Measurements from ENCODE around the gene DCC. TPM values are rescaled to one million over a fixed set of nuclear protein-coding genes. Genes with fewer than 3 reads are reported as not detected.

Gene DCC
- total and polyA plus RNA-seq, 2 of the 8 experiments (the other 6 are each of a cell fraction or from before 2014, with no cell fraction given), result 0.14 to 1.4 TPM

GRCh38 chr18:52468496-52468895 is 128.5 kb downstream of the DCC start:
- no peaks in the 10 kb centered on the region for H3K23me2 ChIP-seq (ENCODE audit: low read depth, low read length)
- no peak for TF ChIP-seq HDAC6 (IDR thresholded peaks at IDR 0.05; ENCODE audit: low read depth, low read length)
- no peak for TF ChIP-seq PHF8 (conservative IDR thresholded peaks at IDR 0.05; ENCODE audit: low read depth, low read length)
- no peak for TF ChIP-seq BRCA1 (IDR thresholded peaks at IDR 0.05; ENCODE audit: low read depth, low read length)
- H4K8ac ChIP-seq (ENCODE audit: extremely low read depth, insufficient read depth, low read length), result no peak overlapping the region
- H2BK12ac ChIP-seq (ENCODE audit: low read depth, low read length), result no peak overlapping the region
- no peaks in the 10 kb centered on the region for H3K79me1 ChIP-seq (ENCODE audit: low read depth, low read length)
- no peaks in the 10 kb centered on the region for H3K9me3 ChIP-seq (ENCODE audit: insufficient read depth in 2 of 2, low read depth in 1 of 2, low read length in 1 of 2)
- DNase-seq (ENCODE audit: low read depth in 1 of 2, low spot score in 2 of 2), result no peak
- H3K18ac ChIP-seq (ENCODE audit: extremely low read depth, low read length), result no peak overlapping the region
- no peak overlapping the region for H2BK5ac ChIP-seq (ENCODE audit: low read depth, low read length)
- no peak overlapping the region for H2BK15ac ChIP-seq (ENCODE audit: low read length)
- H3K4me2 ChIP-seq (ENCODE audit: insufficient read depth in 1 of 2, low read depth in 2 of 2, low read length in 2 of 2), result no peak overlapping the region
- H4K5ac ChIP-seq (ENCODE audit: insufficient read length, low read depth, low read length), result no peak overlapping the region
- no peak overlapping the region for H3K23ac ChIP-seq (ENCODE audit: insufficient read length)
- H3K79me2 ChIP-seq (ENCODE audit: control insufficient read depth in 1 of 2, insufficient read depth in 2 of 2, low read length in 2 of 2), result no peaks in the 10 kb centered on the region
- CTCF ChIA-PET (ENCODE audit: partially characterized antibody), result interaction anchor here (1.4 kb wide), 1 partner anchor 26 kb away, joined by 3 read pairs; no protein-coding TSS in a partner anchor
- no peak overlapping the region for H3K27ac ChIP-seq (ENCODE audit: low read depth, low read length)
- 85% methylated on average over 1 of the region's 1 CpG; no CpG with 5 or more reads in 1 of the 2 experiments for WGBS, 2 experiments (ENCODE audit: extremely low coverage in 1 of 2, insufficient coverage in 1 of 2, insufficient read length in 1 of 2, insufficient replicate concordance in 2 of 2, low coverage in 1 of 2, low lambda C conversion rate in 2 of 2, missing lambda C conversion rate in 1 of 2)
- no peak overlapping the region for H3K14ac ChIP-seq (ENCODE audit: insufficient read length)
- H3K56ac ChIP-seq (replicated peaks; ENCODE audit: insufficient read length, low read depth, low read length), result no peak overlapping the region
- no peaks in the 10 kb centered on the region for H4K20me1 ChIP-seq (replicated peaks in 1 of 2; ENCODE audit: control insufficient read depth in 1 of 2, insufficient read depth in 2 of 2, low read length in 2 of 2)
- H3K9ac ChIP-seq (replicated peaks in 1 of 4; ENCODE audit: extremely low read depth in 1 of 4, low read depth in 3 of 4, low read length in 3 of 4), result no peak overlapping the region
- POLR2A ChIA-PET (ENCODE audit: partially characterized antibody), result no interaction called here
- no peaks in the 10 kb centered on the region for H3K36me3 ChIP-seq (ENCODE audit: control insufficient read depth in 2 of 4, insufficient read depth in 4 of 4, low read length in 3 of 4)
- no peaks in the 10 kb centered on the region for H3K27me3 ChIP-seq (replicated peaks in 1 of 4; ENCODE audit: control insufficient read depth in 3 of 4, extremely low read depth in 1 of 4, insufficient read depth in 3 of 4, low read length in 3 of 4)
- H2AFZ ChIP-seq (ENCODE audit: low read length), result no peak overlapping the region
- H3K4me1 ChIP-seq (replicated peaks in 1 of 4; ENCODE audit: control insufficient read depth in 3 of 4, insufficient read depth in 4 of 4, low read length in 3 of 4), result no peaks in the 10 kb centered on the region
- H2BK120ac ChIP-seq (replicated peaks; ENCODE audit: low read depth, low read length), result no peak overlapping the region
- no peak overlapping the region for H3K4ac ChIP-seq (replicated peaks; ENCODE audit: insufficient read length, low read depth, low read length)
- H2AK5ac ChIP-seq (ENCODE audit: low read depth, low read length), result no peak overlapping the region
- no peak overlapping the region for H4K91ac ChIP-seq (replicated peaks; ENCODE audit: insufficient read length, low read length)
- H2BK20ac ChIP-seq (ENCODE audit: low read length), result no peak overlapping the region
- no peak overlapping the region for H3K4me3 ChIP-seq (ENCODE audit: extremely low read depth in 1 of 4, insufficient read depth in 2 of 4, low read depth in 3 of 4, low read length in 4 of 4)
- FAIRE-seq, result no peak

Data from H1 (cell line).